Keratinocyte (primary cell): ENCODE results near the gene OSR1. TPM values are rescaled to one million over a fixed set of nuclear protein-coding genes. Genes with fewer than 3 reads are reported as not detected.

Source experiments
- DNase-seq: peaks from one replicate; pipeline ENCODE4 v3.0.0-alpha.2; 2011; ENCODE audit warnings: low read depth, missing footprints, low spot score
- FAIRE-seq: peaks from 2 replicates; lab custom pipeline; 2011; peaks lifted over from hg19 to GRCh38; lab: Jason Lieb, UNC
- H2AFZ ChIP-seq: 2 replicates; pipeline ENCODE4 v1.6.0; 2012; ENCODE audit warnings: low read length, control low read depth, inconsistent platforms; ENCODE audit not compliant: control insufficient read depth
- H3K27ac ChIP-seq: 2 replicates; pipeline ENCODE4 v1.5.1; 2011; ENCODE audit warnings: low read length; ENCODE audit not compliant: control insufficient read depth, insufficient read depth
- H3K27me3 ChIP-seq: 3 replicates; pipeline ENCODE4 v1.6.0; 2011; ENCODE audit warnings: low read length; ENCODE audit not compliant: control insufficient read depth, insufficient read depth; ENCODE audit errors: extremely low read depth
- H3K36me3 ChIP-seq, 2 experiments: 2 replicates in 1 of 2; 3 replicates in 1 of 2; pipeline ENCODE4 v1.5.1; 2011; ENCODE audit warnings: low read length in 2 of 2, mild to moderate bottlenecking in 1 of 2; ENCODE audit not compliant: control insufficient read depth in 2 of 2, insufficient read depth in 2 of 2; ENCODE audit errors: extremely low read depth in 1 of 2
- H3K4me1 ChIP-seq: 3 replicates; pipeline ENCODE4 v1.5.1; 2011; ENCODE audit warnings: low read length; ENCODE audit not compliant: control insufficient read depth, insufficient read depth; ENCODE audit errors: extremely low read depth
- H3K4me2 ChIP-seq: 3 replicates; pipeline ENCODE4 v1.6.0; 2011; ENCODE audit warnings: low read depth, low read length; ENCODE audit not compliant: control insufficient read depth, insufficient read depth; ENCODE audit errors: extremely low read depth
- H3K4me3 ChIP-seq, 3 experiments: fragments of 200-600 bp in 1 of 3; sonication (generic) in 1 of 3; 2 replicates in 2 of 3; 3 replicates in 1 of 3; pipeline ENCODE4 v1.5.1; 2011 to 2016; ENCODE audit warnings: low read length in 3 of 3, mild to moderate bottlenecking in 3 of 3, control low read depth in 2 of 3, inconsistent platforms in 1 of 3, low read depth in 1 of 3, mixed read lengths in 1 of 3, mixed run types in 1 of 3, moderate library complexity in 1 of 3; ENCODE audit not compliant: control insufficient read depth in 2 of 3, insufficient read depth in 2 of 3; ENCODE audit errors: extremely low read depth in 1 of 3
- H3K79me2 ChIP-seq: 2 replicates; pipeline ENCODE4 v1.6.0; 2012; ENCODE audit warnings: low read length; ENCODE audit not compliant: control insufficient read depth, insufficient read depth
- H3K9ac ChIP-seq: 3 replicates; pipeline ENCODE4 v1.6.0; 2011; ENCODE audit warnings: low read length; ENCODE audit not compliant: control insufficient read depth, insufficient read depth; ENCODE audit errors: extremely low read depth
- H3K9me1 ChIP-seq: 3 replicates; pipeline ENCODE4 v1.6.0; 2011; ENCODE audit warnings: low read length; ENCODE audit not compliant: control insufficient read depth, insufficient read depth; ENCODE audit errors: extremely low read depth
- H3K9me3 ChIP-seq: 2 replicates; pipeline ENCODE4 v1.5.1; 2012; ENCODE audit warnings: low read depth, low read length; ENCODE audit not compliant: control insufficient read depth
- H4K20me1 ChIP-seq: 3 replicates; pipeline ENCODE4 v1.6.0; 2011; ENCODE audit warnings: low read length; ENCODE audit not compliant: control insufficient read depth, insufficient read depth; ENCODE audit errors: extremely low read depth
- CTCF ChIP-seq, 3 experiments: IDR thresholded peaks in 1 of 3; conservative IDR thresholded peaks in 1 of 3; optimal IDR thresholded peaks in 1 of 3; 2 replicates in 2 of 3; 3 replicates in 1 of 3; pipeline versions ENCODE3 to v1.5.1; 2011; ENCODE audit warnings: low read length in 3 of 3, mild to moderate bottlenecking in 3 of 3, moderate library complexity in 2 of 3, control low read depth in 1 of 3, inconsistent platforms in 1 of 3; ENCODE audit not compliant: insufficient read depth in 2 of 3; ENCODE audit errors: extremely low read depth in 1 of 3
- EZH2 ChIP-seq: IDR thresholded peaks from one replicate; pipeline ENCODE4 v1.6.1; 2012; ENCODE audit warnings: inconsistent platforms, mild to moderate bottlenecking, low read length, moderate library complexity
- dilution Hi-C: fragments of 300-500 bp; cut with MboI; formaldehyde crosslinking; loops from one replicate; pipeline ENCODE4 v1.7.0; 2020; ENCODE audit warnings: low sequenced_read_pairs; ENCODE audit not compliant: extremely low pct_ligation_motif_present
- polyA plus RNA-seq, 5 experiments: library from polyadenylated mRNA; depleted of rRNA in 3 of 5; stranded (reverse) in 3 of 5; stranded (forward) in 1 of 5; unstranded in 1 of 5; fragments of >200 nt; gene quantifications; 1 replicate in 1 of 5; 2 replicates in 3 of 5; 3 replicates in 1 of 5; pipeline versions ENCODE4 v1.2.1 to v1.2.3, GENCODE V29; 2011 to 2012; ENCODE audit warnings: missing spikeins in 2 of 5, low read depth in 1 of 5, low replicate concordance in 1 of 5

Gene OSR1
- polyA plus RNA-seq, 1 donor (not counting 4 experiments of a cell fraction or from before 2014, with no cell fraction given), result 0.09 TPM

- no peaks in the 10 kb centered on the region for H3K36me3 ChIP-seq
- no peak overlapping the region for H3K4me2 ChIP-seq
- no peak overlapping the region for H2AFZ ChIP-seq
- DNase-seq (no peak), FAIRE-seq (no peak)
- H3K27me3 ChIP-seq, result no peaks in the 10 kb centered on the region
- no peaks in the 10 kb centered on the region for H3K9me1 ChIP-seq
- H3K27ac ChIP-seq, result no peak overlapping the region
- TF ChIP-seq EZH2 (no peak), CTCF (optimal IDR thresholded peaks at IDR 0.05 in 1 of 3, IDR thresholded peaks at IDR 0.05 in 1 of 3, conservative IDR thresholded peaks at IDR 0.05 in 1 of 3; ENCODE audit: extremely low read depth in 1 of 3, insufficient read depth in 2 of 3, low read length in 3 of 3) (no peak)
- no peak overlapping the region for H3K9ac ChIP-seq
- H3K79me2 ChIP-seq, result no peaks in the 10 kb centered on the region
- no peaks in the 10 kb centered on the region for H3K4me1 ChIP-seq
- no peaks in the 10 kb centered on the region for H4K20me1 ChIP-seq
- H3K9me3 ChIP-seq, result no peaks in the 10 kb centered on the region
- no peak overlapping the region for H3K4me3 ChIP-seq
- dilution Hi-C loops, result no loop called here
Observed at GRCh38 chr2:19332503-19332902, 25.9 kb downstream of the OSR1 start.

- dilution Hi-C loops, result no loop called here
Observed at GRCh38 chr2:19331450-19331849, 27.0 kb downstream of the OSR1 start.

More at GRCh38 chr2:19331450-19331849, 27.0 kb downstream of the OSR1 start:
- TF ChIP-seq CTCF (optimal IDR thresholded peaks at IDR 0.05 in 1 of 3, IDR thresholded peaks at IDR 0.05 in 1 of 3, conservative IDR thresholded peaks at IDR 0.05 in 1 of 3; ENCODE audit: extremely low read depth in 1 of 3, insufficient read depth in 2 of 3, low read length in 3 of 3) (no peak), EZH2 (no peak)
- no peak overlapping the region for H3K4me3 ChIP-seq
- H3K79me2 ChIP-seq, result no peaks in the 10 kb centered on the region
- FAIRE-seq (no peak), DNase-seq (no peak)
- no peak overlapping the region for H3K9ac ChIP-seq
- H3K27me3 ChIP-seq, result no peaks in the 10 kb centered on the region
- no peak overlapping the region for H3K27ac ChIP-seq
- H3K4me2 ChIP-seq, result no peak overlapping the region
- no peaks in the 10 kb centered on the region for H4K20me1 ChIP-seq
- no peaks in the 10 kb centered on the region for H3K9me1 ChIP-seq
- no peak overlapping the region for H2AFZ ChIP-seq
- no peaks in the 10 kb centered on the region for H3K9me3 ChIP-seq
- H3K4me1 ChIP-seq, result no peaks in the 10 kb centered on the region
- H3K36me3 ChIP-seq, result no peaks in the 10 kb centered on the region
